PFSK-1 (cell line): ENCODE measurements around the gene CCL25.

Experiments
- FOXP2 ChIP-seq: optimal IDR thresholded peaks from 2 replicates; pipeline ENCODE3; 2011; ENCODE audit warnings: borderline replicate concordance, control low read depth, inconsistent platforms; ENCODE audit not compliant: insufficient read depth; ENCODE audit errors: extremely low read length, extremely low read depth
- POLR2AphosphoS5 ChIP-seq: IDR thresholded peaks from 2 replicates; pipeline ENCODE4 v1.6.1; 2012; ENCODE audit warnings: low read depth, mild to moderate bottlenecking, control low read depth, low read length, moderate library complexity
- SIN3A ChIP-seq: IDR thresholded peaks from 2 replicates; pipeline ENCODE4 v1.6.1; 2012; ENCODE audit warnings: mild to moderate bottlenecking, low read length, moderate library complexity, borderline replicate concordance; ENCODE audit not compliant: insufficient read depth
- TAF1 ChIP-seq: IDR thresholded peaks from 2 replicates; pipeline ENCODE4 v1.6.1; 2012; ENCODE audit warnings: low read length, control low read depth, borderline replicate concordance; ENCODE audit not compliant: insufficient read depth
- TF ChIP-seq, protein P1 (sequence below), 2 experiments: IDR thresholded peaks; 2 replicates each; pipeline versions ENCODE4 v1.6.1 to v1.8.0; 2011 to 2012; ENCODE audit warnings: low read depth in 2 of 2, low read length in 2 of 2, control low read depth in 1 of 2, inconsistent platforms in 1 of 2, mild to moderate bottlenecking in 1 of 2, moderate library complexity in 1 of 2; ENCODE audit not compliant: insufficient read depth in 1 of 2

DNA sequence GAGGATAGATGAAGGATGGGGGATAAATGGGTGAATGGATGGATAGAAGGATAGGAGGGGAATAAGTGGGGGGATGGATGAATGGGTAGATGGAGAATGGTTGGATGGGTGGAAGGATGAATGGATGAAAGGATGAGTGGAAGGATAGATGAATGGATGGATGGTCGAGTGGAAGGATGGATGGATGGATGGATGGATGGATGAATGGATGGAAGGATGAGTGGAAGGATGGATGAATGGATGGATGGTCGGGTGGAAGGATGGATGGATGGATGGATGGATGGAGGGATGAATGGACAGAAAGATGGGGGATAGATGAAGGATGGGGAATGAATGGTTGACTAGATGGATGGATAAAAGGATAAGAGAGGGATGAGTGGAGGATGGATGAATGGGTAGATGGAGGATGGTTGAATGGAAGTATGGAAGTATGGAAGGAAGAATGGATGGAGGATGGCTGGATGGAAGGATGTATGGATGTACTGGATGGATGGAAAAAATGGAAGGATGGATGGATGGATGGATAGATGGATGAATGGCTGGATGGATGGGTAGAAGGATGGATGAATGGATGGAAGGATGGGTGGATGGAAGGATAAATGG lies 54.8 kb downstream of the CCL25 start:
- TF ChIP-seq, protein P1, sequence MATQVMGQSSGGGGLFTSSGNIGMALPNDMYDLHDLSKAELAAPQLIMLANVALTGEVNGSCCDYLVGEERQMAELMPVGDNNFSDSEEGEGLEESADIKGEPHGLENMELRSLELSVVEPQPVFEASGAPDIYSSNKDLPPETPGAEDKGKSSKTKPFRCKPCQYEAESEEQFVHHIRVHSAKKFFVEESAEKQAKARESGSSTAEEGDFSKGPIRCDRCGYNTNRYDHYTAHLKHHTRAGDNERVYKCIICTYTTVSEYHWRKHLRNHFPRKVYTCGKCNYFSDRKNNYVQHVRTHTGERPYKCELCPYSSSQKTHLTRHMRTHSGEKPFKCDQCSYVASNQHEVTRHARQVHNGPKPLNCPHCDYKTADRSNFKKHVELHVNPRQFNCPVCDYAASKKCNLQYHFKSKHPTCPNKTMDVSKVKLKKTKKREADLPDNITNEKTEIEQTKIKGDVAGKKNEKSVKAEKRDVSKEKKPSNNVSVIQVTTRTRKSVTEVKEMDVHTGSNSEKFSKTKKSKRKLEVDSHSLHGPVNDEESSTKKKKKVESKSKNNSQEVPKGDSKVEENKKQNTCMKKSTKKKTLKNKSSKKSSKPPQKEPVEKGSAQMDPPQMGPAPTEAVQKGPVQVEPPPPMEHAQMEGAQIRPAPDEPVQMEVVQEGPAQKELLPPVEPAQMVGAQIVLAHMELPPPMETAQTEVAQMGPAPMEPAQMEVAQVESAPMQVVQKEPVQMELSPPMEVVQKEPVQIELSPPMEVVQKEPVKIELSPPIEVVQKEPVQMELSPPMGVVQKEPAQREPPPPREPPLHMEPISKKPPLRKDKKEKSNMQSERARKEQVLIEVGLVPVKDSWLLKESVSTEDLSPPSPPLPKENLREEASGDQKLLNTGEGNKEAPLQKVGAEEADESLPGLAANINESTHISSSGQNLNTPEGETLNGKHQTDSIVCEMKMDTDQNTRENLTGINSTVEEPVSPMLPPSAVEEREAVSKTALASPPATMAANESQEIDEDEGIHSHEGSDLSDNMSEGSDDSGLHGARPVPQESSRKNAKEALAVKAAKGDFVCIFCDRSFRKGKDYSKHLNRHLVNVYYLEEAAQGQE (IDR thresholded peaks at IDR 0.05; ENCODE audit: insufficient read depth in 1 of 2, low read depth in 2 of 2, low read length in 2 of 2) = no peak
- TF ChIP-seq TAF1 (no peak), POLR2AphosphoS5 (no peak), SIN3A (no peak), FOXP2 (no peak)
